ENCODE results near the gene KCNG2.

GRCh38 chr18:79903071-79903635 is 105.4 kb downstream of the KCNG2 start:
- no peak for TF ChIP-seq CTCF (IDR thresholded peaks at IDR 0.05)
- no peak for TF ChIP-seq POLR2A (IDR thresholded peaks at IDR 0.05)
